RPMI7951 (cell line): ENCODE results near the gene CTNNA2. TPM values are rescaled to one million over a fixed set of nuclear protein-coding genes. Genes with fewer than 3 reads are reported as not detected.
"Not testable (repeated sequence)": the region's sequence is repeated elsewhere in the genome, so short reads cannot be mapped to it uniquely, and the experiment has no call there.

ENCODE experiments used
- DNase-seq: peaks from one replicate; pipeline ENCODE4 v3.0.0-alpha.2; 2012; ENCODE audit warnings: low read depth
- total RNA-seq: library from RNA; depleted of rRNA; stranded (reverse); fragments of >200 nt; shearing (Covaris generic); gene quantifications from 2 replicates; pipeline ENCODE4 v1.2.3, GENCODE V29; 2014

The CTNNA2 gene
- total RNA-seq, 1 experiment from 2014 or later, result not detected

DNA sequence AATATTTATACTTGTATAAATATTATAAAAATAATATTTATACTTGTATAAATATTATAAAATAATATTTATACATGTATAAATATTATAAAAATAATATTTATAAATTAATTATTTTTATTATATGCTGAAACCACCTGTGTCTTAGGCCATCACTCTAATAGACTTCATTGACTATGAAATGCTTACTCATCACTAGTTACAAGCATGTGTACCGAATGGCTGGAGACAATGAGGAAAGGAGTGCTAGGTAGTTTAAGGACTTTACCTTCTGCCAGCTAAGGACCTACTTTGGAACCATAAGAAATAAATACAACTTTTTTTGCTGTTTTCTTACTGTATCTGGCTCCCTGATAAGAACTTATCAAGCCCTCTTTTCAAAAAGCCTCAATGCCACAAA lies 562.9 kb downstream of the CTNNA2 start:
- no peak for DNase-seq

DNA sequence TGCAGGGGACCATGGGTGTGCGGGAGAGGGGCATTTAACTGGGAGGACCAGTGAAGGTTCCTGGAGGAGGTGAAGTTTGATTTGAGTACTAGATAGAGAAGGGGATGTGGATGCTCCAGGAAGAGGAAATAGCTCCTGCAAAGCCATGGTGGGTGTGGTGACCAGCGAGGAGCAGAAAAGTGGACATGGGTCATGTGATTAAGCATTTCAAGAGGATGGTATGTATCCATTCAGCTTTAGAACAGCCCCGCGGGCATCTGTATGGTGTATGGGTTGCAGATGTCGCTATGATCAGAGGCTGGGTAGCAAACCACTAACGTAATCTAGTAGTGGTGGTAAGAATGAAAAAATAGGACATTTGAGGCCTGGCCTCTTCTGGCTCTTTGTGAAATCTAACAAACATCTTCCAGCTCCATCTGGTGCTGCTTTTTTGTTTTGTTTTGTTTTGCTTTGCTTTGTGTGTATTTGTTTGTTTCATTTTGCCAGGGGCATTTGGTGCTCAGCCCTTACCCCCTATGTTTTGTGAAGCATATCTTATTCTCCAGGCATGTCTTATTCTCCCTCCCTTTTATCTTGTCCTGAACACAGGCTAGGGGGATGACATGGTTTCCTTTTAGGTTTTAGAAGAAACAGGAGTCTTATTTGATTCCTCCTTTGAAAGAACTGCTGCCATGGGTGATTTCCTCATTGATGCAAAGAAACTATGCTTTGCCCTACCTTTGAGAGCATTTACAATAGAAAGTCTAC lies 565.6 kb downstream of the CTNNA2 start:
- DNase-seq, result no peak

DNA sequence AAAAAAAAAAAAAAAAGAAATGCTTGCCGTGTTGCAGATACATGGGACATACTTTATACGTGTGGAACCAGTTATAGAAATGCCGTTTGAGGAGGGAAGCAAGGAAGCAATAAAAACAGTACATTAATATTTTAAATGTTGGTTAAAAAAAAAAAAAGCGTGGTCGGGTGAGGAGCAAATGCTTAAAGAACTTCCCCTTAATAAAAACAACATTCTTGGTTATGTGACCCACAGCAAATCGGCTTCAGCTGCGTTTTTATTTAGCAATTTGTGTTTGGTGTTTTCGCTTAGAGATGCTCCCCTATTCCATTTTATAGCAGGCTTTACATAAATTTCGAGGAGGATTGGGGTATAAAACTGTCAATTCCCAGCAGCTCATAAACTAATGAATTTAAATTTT lies 568.1 kb downstream of the CTNNA2 start:
- no peak for DNase-seq

DNA sequence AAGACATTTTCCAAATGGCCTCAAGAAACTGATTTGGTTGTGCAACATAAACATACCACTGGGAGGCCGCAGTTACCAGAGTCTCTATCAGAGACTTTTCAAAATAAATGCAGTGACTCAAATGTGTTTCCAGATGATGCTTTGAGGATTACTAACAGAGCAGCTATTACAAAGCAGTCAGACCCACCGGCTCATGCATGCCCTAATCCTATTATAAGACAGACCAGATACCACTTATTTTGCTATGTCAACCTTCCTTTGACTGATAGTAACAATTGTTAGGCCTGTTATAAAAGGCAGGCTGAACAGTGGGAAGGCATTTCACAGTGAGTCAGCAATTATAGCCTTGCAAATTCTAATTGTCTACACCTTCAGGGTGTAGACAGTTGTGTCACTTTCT lies 574.0 kb downstream of the CTNNA2 start:
- DNase-seq, result no peak

DNA sequence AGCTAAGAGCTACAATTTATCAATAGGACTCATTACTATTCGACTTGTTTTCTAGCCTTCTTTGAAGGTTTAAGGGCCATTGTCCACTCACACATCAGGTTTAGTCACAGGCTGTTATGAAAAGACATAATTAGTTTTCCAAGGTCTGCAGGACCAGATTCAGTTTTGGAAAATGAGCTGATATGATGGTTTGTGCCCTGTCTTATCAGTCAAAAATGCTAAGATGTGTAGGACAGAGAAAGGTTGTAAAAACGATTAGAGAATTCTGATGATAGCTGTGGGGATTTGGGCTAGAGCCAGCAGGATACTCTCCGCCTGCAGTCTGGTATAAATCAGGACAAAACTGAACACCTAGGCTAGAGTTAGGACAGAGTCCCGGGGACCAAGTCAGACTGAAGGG lies 578.4 kb downstream of the CTNNA2 start:
- no peak for DNase-seq

DNA sequence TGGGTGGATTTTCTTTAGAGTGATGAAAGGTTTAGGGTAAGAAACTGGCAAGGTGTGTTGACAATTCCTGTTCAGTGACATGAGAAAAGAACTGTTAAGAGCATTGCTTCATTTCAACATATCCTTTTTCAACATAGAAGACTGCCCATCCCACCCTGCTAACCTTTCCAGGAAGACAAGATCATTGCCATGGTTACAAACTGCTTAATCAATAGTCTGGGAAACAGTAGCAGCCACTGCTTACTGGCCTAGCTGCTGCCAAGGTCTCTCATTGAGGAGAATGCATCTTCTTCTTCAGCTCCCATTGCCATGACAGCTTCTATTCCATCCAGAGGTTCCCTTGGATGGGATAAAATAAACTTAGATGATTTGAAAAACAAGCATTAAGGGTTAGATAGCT lies 579.6 kb downstream of the CTNNA2 start:
- DNase-seq, result no peak

DNA sequence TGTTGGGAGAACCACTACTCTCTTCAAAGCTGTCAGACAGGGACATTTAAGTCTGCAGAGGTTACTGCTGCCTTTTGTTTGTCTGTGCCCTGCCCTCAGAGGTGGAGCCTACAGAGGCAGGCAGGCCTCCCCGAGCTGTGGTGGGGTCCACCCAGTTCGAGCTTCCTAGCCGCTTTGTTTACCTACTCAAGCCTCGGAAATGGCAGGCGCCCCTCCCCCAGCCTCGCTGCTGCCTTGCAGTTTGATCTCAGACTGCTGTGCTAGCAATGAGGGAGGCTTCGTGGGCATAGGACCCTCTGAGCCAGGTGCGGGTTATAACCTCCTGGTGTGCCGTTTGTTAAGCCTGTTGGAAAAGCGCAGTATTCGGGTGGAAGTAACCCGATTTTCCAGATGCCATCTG lies 585.7 kb downstream of the CTNNA2 start:
- DNase-seq, result not testable (repeated sequence)

DNA sequence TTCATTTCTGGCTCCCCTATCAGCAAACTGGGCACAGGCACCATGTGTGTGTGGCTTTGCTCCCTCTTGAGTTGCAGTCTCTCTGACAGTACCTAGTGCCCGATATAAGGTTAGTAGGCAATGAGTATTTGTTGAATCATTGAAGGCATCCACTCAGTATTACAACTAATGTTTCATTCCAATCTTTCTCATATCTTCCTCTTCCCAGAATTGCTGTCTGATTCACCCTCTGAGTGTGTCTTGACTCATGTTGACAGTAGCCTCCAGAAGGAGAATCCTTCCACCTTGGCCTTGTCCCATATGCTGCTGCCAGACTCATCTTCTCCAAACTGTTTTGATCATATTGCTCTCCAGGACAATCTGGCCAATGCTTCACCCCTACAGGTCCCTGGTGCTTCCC lies 589.2 kb downstream of the CTNNA2 start:
- peak; percentile 16 for DNase-seq

DNA sequence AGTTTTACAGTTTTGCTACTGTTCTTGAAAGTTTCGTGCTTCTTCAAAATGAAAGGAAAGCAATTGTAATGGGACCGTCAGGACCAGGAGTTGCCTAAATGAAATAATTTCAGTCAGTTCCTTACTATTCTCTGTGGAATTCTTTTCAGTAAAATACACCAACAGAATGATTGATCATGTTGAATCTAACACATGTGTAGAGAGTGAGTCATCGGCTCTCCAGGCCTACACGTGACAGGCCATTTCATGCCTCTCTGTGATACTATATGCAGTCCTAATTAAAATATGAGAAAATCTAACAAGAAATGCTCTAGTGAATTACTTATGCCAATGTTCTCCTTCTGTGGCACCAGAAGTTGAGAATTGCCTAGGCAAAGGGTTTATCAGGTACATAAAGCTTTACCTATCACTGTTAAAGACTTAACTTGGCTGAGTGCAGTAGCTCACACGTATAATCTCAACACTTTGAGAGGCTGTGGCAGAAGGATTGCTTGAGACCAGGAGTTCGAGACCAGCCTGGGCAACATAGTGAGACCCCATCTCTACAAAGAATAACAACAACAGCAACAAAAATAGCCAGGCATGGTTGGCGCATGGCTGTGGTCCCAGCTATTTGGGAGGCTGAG lies 592.3 kb downstream of the CTNNA2 start:
- peak; percentile 1 for DNase-seq

DNA sequence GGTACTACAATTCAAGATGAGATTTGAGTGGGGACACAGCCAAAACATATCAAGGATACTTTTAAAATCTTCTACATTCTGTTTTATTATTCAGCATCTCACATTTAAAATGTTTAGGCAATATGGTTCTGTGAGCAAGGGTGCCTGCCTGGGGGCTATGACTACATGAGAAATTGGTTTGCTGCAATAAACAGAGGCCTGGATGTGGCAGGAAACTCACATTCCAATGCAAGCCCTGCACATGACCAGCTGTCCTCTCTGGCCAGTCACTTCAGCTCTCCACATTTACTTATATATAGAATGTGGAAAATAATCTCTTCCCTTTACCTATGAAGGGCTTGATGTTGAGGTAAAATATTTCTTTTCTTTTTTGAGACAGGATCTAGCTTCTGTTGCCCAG lies 598.3 kb downstream of the CTNNA2 start:
- DNase-seq, result no peak

DNA sequence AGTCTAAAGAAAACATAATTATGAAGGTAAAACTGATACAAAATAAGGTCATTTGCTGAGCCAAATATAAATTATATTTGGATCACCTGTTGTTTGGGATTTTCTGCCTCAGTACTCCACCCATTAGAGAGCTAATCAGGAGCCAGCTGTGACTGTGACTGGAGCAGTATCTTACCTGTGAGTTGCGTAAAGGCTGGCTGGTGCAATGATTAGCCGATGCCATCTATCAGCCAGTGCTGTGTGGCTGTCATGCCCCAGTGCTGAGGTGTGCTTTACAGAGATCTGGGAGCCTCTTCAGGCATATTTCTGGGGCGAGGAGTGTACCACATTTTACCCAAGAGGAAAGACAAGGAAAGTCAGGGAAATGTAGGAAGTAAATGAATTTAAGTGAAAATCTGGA lies 599.9 kb downstream of the CTNNA2 start:
- DNase-seq, result no peak

DNA sequence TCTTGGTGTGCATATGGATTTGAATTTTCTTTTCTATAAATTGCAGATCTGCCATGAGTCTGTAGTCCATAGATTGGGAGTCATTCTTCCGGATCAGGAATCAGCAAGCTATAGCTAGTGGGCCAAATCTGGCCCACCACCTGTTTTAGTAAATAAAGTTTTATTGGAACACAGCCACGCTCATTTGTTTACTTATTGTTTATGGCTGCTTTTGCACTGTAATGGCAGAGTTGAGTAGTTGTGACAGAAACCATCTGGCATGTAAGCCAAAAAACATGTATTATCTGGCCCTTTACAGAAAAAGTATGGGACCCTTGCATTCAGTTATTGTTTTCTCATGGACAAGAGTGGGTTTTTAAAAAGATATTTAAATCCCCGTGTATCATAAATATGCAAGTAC lies 600.5 kb downstream of the CTNNA2 start:
- DNase-seq, result no peak

DNA sequence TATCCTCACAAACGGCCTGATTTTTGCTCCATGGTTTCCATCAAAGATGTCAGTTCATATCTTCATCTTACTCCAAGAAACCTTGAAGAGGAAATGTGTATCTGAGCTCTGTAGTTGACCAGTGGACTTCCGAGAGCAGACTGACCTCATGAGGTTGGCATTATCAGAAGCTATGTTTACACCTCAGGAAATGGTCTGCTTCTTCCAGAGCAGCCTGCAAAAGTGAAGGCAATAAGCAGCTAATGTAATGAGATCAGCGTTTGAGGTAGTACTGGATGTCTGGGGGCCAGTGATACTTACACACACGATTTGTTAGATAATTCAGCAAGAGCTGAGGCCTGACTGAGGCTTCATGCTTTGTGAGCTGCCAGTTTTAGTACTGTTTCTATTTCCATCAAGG lies 602.0 kb downstream of the CTNNA2 start:
- DNase-seq, result no peak

DNA sequence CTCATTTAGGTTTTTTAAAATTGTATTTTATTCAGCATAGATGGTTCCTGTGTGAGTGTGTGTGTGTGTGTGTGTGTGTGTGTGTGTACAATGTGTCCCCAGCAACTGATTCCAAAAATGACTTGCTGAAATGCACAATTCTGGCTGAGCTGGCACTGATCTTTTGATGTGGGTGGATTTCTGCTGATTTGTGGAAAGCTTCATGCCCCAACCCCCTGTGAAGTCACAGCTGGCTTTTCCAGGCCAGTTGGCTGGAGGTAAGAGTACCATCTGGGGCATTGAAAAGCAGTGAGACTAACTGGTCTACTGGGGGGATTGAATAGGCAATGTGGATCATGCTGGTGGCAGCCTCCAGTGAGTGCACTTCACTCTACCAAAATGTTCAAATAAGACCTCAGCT lies 604.5 kb downstream of the CTNNA2 start:
- DNase-seq, result no peak

DNA sequence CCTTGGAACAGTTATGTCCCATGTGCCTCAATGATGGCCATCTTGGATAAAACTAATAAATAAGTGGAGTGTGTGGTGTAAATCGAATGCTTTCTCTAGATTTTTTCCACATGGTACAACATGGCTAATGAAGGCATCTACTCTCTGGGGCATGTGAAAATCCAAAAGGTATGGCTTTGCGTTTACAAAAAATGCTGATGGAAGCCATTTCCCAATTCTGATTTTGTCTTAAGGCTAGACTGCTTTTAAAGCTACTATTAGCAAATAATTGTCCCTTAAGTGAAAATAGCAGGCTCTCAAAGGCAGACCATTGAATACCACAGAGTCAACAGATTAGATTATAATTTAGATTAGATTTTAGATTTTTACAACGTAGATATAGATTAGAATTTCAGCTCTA lies 608.0 kb downstream of the CTNNA2 start:
- no peak for DNase-seq

DNA sequence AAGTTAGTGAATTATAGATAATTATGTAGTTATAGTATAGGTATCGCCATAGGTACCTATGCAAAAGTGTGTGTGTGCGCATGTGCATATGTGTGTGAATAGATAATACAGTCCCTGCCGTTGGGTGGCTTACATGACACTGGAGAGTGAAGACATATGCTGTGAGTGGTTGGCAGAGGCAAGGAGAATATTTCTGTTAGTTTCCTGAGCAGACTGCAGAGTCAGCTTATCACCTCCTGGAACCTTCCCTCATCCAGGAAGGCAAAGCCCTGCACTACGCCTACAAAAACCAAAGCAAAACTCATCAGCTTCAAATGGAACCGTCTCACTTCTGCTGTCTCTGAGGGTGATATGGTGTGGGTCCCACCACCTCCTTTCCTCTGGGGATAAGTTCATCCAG lies 609.8 kb downstream of the CTNNA2 start:
- DNase-seq, result no peak

DNA sequence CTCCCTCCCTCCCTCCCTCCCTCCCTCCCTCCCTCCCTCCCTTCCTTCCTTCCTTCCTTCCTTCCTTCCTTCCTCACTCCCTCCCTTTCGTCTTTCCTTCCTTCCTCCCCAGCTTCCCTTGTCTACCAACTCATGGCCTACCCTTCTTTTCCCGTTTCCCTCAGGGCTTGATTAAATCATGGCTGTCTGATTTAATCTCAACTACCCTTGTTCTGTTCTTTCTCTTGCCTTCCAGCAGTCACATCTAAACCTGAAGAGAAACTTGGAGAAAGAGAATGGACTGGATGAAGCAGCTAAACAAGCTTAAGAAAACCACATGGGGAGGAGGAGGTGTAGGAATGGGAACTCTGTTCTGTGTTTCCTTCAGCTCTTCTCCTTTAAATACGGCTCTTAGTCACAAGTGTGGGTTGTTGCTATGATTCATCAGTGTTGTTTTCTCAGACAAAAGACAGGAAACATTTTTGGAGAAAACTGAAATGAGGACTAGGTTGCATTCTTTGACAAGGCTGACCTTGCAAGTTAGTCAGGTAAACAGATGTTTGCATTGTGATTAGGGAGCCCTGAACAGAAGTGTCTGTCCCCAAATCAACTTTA lies 613.8 kb downstream of the CTNNA2 start:
- no peak for DNase-seq

DNA sequence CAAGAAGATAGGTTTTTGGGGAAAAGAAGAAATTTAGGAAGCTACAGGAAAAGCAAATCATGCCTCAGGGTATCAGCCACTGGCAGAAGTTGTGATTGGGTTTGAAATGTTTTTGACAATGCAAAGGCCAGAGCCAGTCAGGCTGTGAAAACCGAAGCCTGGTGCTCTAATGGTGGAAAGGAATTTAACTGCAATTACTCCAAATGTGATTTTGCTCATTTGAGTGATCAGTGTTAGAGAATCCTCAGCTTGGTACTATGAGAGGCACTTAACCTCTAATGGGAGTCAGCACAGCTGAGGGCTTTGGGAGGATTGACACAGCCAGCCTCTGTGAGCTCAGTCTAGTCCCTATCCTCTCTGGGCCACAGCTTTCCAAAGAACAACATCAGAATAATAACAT lies 615.2 kb downstream of the CTNNA2 start:
- DNase-seq, result no peak

DNA sequence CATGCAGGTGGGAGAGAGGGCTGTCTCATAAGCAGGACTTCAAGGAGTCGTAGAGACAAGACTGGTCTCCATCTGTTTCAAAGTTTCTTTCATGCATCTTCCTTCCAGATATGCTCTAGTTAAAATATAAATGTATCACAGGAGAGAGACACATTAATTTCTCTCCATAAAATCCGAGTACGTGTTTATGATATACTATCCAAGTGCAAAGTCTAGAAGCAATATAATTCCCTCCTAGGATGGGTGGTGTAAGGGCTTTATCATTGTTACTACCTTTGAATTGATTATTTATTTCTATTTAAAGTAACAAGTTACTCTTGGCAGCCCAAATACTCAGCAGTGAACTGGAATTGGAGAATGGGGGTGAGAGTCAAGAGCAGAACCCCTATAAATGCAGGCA lies 619.4 kb downstream of the CTNNA2 start:
- no peak for DNase-seq

DNA sequence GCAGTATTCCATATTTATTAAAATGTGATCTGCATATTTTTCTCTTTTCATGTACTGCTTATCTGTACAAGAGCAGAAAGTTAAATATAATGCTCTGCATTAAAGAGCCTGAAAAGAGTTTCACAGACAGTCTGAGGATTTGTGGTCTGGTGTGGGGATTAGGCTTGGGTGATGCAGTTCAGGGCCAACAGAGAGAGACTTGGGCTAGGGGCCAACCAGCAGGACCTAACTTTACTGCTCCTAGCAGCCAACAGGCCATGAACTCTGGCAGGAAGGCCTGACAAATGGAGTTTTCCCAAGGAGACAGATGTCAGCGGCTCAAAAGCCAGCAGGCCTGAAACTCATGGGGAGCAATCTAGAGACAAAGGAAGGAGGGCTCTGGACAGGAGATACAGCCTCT lies 622.1 kb downstream of the CTNNA2 start:
- no peak for DNase-seq

DNA sequence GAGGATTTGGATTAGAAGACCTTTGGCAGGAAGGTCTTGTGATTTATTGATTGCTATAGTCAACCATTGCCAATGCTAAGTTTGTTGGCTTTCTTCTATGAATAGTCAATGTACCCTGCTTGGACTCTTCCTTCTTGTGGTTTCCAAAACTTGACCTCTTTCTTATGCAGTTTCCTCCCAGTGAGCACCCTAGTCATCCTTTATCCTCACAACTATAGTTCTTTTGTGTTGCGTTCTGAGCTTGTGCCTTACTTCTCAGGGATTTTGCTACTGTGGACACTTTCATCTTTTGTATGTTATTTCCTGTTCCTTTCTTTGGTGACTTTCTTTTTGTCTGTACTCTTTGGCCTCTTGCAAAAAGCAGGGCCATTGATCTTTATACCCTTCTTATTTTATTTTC lies 623.5 kb downstream of the CTNNA2 start:
- DNase-seq, result no peak

DNA sequence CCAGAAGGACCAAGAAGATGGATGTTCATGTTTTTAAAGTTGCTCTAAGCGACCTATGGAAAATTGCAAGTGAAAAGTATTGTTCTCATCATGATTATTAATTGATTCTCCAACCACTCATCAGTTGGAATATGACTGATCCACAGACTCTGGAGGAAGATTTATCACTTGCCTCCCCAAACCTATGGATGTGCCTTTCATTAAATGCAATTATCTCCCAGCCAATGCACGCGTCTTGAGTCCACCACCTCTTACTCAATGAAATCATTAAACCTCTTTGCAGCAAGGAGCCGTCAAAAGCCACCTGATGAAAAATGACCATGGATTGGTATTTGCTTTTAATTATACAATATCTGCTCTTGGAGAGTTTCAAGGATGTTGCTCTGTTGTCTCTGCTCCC lies 626.1 kb downstream of the CTNNA2 start:
- no peak for DNase-seq

DNA sequence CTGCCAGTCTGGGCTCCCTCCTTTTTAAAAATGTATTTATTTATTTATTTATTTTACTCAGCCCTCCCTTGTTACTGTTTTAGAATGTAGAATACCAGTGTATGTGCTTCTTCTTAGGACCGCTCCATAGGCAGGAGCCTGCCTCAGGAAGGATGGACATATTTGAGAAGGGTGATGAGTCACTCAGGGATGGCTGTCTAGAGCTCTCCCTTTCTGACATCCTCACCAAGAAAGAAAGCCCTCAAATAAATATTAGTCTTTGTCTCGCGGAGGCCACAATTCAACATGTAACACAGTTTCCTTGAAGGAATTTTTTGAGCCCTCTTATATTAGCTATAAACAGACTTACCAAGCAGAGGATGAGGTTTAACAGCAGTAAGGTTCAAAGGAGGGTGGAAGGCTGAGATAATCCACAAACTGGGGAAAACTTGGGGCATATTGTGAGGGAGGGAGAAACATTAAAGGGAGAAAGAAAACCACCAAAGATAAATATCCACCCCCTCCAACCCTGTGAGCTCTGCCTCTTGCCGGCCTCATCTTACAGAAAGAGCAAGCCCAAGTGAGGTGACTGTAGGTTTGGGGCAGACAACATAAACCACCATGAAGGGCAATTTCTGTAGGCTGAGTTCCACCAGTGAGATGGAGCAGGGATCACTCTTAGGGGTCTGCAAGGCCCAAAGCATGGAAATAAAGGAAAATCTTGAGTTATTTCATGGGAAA lies 628.3 kb downstream of the CTNNA2 start:
- DNase-seq, result no peak
